ENCODE measurements around the gene SCN5A. TPM values are rescaled to one million over a fixed set of nuclear protein-coding genes. Genes with fewer than 3 reads are reported as not detected.

The SCN5A gene
- total and polyA plus RNA-seq, 8 donors, result 0.09 to 0.97 (median 0.83) TPM

GRCh38 chr3:38630606-38631005 lies 18.9 kb downstream of the SCN5A start:
- H3K4me1 ChIP-seq, result no peaks in the 10 kb centered on the region
- DNase-seq (peak in 1 of 4 donors; percentile 40), ATAC-seq (no peak)
- peaks cover 0 to 7% of the 10 kb centered on the region in 2 donors for H3K27me3 ChIP-seq
- intact Hi-C loops (cut with DNase I), result no loop called here
- no peak overlapping the region for H3K27ac ChIP-seq
- H3K36me3 ChIP-seq, result no peaks in the 10 kb centered on the region
- no peaks in the 10 kb centered on the region for H3K9me3 ChIP-seq
- no peak overlapping the region for H3K4me3 ChIP-seq
- TF ChIP-seq CTCF (IDR thresholded peaks at IDR 0.05), result no peak

GRCh38 chr3:38630070-38630469 lies 19.4 kb downstream of the SCN5A start:
- ATAC-seq (no peak), DNase-seq (no peak)
- Histone ChIP-seq H3K4me1 (no peaks in the 10 kb centered on the region), H3K27ac (no peak overlapping the region), H3K4me3 (no peak overlapping the region), H3K27me3 (peaks cover 0 to 7% of the 10 kb centered on the region in 2 donors), H3K9me3 (no peaks in the 10 kb centered on the region), H3K36me3 (no peaks in the 10 kb centered on the region)
- TF ChIP-seq CTCF (IDR thresholded peaks at IDR 0.05), result no peak
- intact Hi-C loops (cut with DNase I), result no loop called here

- intact Hi-C loops (cut with DNase I), result no loop called here
- ATAC-seq, result no peak
These were observed 20.7 kb downstream of the SCN5A start for GRCh38 chr3:38628835-38629234.

GRCh38 chr3:38627956-38628355 lies 21.5 kb downstream of the SCN5A start:
- no peak for ATAC-seq
- DNase-seq, result no peak
- no peaks in the 10 kb centered on the region for H3K36me3 ChIP-seq
- TF ChIP-seq CTCF (IDR thresholded peaks at IDR 0.05), result no peak
- no peaks in the 10 kb centered on the region for H3K9me3 ChIP-seq
- intact Hi-C loops (cut with DNase I), result no loop called here
- H3K4me1 ChIP-seq, result no peaks in the 10 kb centered on the region
- H3K27ac ChIP-seq, result no peak overlapping the region
- no peaks in the 10 kb centered on the region for H3K27me3 ChIP-seq
- H3K4me3 ChIP-seq, result no peak overlapping the region

More at GRCh38 chr3:38628835-38629234, 20.7 kb downstream of the SCN5A start:
- Histone ChIP-seq H3K27me3 (no peaks in the 10 kb centered on the region), H3K4me1 (no peaks in the 10 kb centered on the region), H3K27ac (no peak overlapping the region), H3K9me3 (no peaks in the 10 kb centered on the region), H3K36me3 (no peaks in the 10 kb centered on the region), H3K4me3 (no peak overlapping the region)
- no peak for TF ChIP-seq CTCF (IDR thresholded peaks at IDR 0.05)
- DNase-seq, result no peak

GRCh38 chr3:38626171-38626570 lies 23.3 kb downstream of the SCN5A start:
- no peaks in the 10 kb centered on the region for H3K4me1 ChIP-seq
- no peak overlapping the region for H3K4me3 ChIP-seq
- intact Hi-C loops (cut with DNase I), result no loop called here
- DNase-seq (no peak), ATAC-seq (no peak)
- H3K9me3 ChIP-seq, result no peaks in the 10 kb centered on the region
- no peak overlapping the region for H3K27ac ChIP-seq
- H3K36me3 ChIP-seq, result no peaks in the 10 kb centered on the region
- no peak for TF ChIP-seq CTCF (IDR thresholded peaks at IDR 0.05)
- H3K27me3 ChIP-seq, result no peaks in the 10 kb centered on the region

Measured in left lung (tissue), 10 donors.